Measurements from ENCODE around the gene EXD2. TPM values are rescaled to one million over a fixed set of nuclear protein-coding genes. Genes with fewer than 3 reads are reported as not detected.

The EXD2 gene
- total and polyA plus RNA-seq, 2 of the 13 experiments (the other 11 are each of a cell fraction or from before 2014, with no cell fraction given) = 9.5 to 15.1 TPM

DNA sequence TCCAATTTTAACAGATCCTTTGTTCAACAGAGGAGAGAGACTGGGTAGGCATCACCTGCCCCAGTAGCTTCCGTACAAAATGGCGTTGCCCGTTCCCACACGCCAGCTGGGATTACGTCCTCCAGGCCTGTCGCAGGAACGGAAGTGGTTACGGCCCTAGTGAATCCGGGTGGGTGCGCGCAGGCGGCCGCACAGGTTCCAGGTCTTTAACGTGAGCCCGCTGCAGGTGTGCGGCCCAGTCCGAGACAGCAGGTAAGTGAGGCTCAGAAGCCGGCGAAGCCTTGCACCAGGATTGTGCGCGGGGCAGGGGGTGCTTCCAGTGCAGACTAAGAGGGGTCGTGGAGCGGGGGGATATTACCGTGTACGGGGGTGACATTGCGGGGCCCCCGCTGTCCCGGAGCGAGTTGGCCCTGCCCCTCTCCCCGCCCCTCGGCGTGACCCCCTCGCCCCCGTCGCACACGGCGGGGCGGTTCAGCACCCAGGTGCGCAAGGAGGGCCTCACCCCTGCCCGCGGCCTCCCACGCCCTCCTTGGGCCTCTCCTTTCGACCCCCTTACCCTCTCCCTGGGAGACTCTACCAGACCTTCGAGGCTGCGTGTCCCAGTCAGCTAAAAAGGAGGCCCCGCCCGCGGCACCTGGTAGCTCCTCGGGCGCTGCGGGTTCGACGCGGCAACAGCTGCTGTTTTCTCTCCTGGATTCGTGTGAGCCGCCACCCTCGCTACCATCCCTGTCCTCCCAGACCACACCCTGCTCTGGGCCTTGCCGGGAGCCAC lies at the start of gene EXD2 (continued):
- TF ChIP-seq, protein P1, sequence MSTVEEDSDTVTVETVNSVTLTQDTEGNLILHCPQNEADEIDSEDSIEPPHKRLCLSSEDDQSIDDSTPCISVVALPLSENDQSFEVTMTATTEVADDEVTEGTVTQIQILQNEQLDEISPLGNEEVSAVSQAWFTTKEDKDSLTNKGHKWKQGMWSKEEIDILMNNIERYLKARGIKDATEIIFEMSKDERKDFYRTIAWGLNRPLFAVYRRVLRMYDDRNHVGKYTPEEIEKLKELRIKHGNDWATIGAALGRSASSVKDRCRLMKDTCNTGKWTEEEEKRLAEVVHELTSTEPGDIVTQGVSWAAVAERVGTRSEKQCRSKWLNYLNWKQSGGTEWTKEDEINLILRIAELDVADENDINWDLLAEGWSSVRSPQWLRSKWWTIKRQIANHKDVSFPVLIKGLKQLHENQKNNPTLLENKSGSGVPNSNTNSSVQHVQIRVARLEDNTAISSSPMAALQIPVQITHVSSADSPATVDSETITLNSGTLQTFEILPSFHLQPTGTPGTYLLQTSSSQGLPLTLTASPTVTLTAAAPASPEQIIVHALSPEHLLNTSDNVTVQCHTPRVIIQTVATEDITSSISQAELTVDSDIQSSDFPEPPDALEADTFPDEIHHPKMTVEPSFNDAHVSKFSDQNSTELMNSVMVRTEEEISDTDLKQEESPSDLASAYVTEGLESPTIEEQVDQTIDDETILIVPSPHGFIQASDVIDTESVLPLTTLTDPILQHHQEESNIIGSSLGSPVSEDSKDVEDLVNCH (CRISPR knock-in tag; IDR thresholded peaks at IDR 0.05) = no peak
- no peak for TF ChIP-seq ZNF282 (IDR thresholded peaks at IDR 0.05; ENCODE audit: partially characterized antibody)
- TF ChIP-seq MTA3 (CRISPR knock-in tag; IDR thresholded peaks at IDR 0.05) = no peak
- no peak for TF ChIP-seq KDM1A (CRISPR knock-in tag; IDR thresholded peaks at IDR 0.05)
- TF ChIP-seq CEBPB (IDR thresholded peaks at IDR 0.05; ENCODE audit: borderline replicate concordance, low read depth, low read length) = no peak
- no peak for TF ChIP-seq NFE2L2 (IDR thresholded peaks at IDR 0.05; ENCODE audit: low read length)
- TF ChIP-seq SRY (CRISPR knock-in tag; IDR thresholded peaks at IDR 0.05) = peak; percentile 39; the same call in 1 of the 2 replicates
- TF ChIP-seq, protein P2, sequence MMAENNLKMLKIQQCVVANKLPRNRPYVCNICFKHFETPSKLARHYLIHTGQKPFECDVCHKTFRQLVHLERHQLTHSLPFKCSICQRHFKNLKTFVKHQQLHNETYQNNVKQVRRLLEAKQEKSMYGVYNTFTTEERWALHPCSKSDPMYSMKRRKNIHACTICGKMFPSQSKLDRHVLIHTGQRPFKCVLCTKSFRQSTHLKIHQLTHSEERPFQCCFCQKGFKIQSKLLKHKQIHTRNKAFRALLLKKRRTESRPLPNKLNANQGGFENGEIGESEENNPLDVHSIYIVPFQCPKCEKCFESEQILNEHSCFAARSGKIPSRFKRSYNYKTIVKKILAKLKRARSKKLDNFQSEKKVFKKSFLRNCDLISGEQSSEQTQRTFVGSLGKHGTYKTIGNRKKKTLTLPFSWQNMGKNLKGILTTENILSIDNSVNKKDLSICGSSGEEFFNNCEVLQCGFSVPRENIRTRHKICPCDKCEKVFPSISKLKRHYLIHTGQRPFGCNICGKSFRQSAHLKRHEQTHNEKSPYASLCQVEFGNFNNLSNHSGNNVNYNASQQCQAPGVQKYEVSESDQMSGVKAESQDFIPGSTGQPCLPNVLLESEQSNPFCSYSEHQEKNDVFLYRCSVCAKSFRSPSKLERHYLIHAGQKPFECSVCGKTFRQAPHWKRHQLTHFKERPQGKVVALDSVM (CRISPR knock-in tag; IDR thresholded peaks at IDR 0.05) = peak; percentile 71; the same call in 1 of the 2 replicates
- TF ChIP-seq, protein P3, sequence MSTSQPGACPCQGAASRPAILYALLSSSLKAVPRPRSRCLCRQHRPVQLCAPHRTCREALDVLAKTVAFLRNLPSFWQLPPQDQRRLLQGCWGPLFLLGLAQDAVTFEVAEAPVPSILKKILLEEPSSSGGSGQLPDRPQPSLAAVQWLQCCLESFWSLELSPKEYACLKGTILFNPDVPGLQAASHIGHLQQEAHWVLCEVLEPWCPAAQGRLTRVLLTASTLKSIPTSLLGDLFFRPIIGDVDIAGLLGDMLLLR (CRISPR knock-in tag; IDR thresholded peaks at IDR 0.05) = 0 out of 2 replicates have a peak, but pooled peaks have one; percentile 18
- TF ChIP-seq, protein P4, sequence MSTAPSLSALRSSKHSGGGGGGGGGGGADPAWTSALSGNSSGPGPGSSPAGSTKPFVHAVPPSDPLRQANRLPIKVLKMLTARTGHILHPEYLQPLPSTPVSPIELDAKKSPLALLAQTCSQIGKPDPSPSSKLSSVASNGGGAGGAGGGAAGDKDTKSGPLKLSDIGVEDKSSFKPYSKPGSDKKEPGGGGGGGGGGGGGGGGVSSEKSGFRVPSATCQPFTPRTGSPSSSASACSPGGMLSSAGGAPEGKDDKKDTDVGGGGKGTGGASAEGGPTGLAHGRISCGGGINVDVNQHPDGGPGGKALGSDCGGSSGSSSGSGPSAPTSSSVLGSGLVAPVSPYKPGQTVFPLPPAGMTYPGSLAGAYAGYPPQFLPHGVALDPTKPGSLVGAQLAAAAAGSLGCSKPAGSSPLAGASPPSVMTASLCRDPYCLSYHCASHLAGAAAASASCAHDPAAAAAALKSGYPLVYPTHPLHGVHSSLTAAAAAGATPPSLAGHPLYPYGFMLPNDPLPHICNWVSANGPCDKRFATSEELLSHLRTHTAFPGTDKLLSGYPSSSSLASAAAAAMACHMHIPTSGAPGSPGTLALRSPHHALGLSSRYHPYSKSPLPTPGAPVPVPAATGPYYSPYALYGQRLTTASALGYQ (CRISPR knock-in tag; IDR thresholded peaks at IDR 0.05) = no peak
- no peak for TF ChIP-seq DNMT1 (CRISPR knock-in tag; IDR thresholded peaks at IDR 0.05)
- TF ChIP-seq, protein P5, sequence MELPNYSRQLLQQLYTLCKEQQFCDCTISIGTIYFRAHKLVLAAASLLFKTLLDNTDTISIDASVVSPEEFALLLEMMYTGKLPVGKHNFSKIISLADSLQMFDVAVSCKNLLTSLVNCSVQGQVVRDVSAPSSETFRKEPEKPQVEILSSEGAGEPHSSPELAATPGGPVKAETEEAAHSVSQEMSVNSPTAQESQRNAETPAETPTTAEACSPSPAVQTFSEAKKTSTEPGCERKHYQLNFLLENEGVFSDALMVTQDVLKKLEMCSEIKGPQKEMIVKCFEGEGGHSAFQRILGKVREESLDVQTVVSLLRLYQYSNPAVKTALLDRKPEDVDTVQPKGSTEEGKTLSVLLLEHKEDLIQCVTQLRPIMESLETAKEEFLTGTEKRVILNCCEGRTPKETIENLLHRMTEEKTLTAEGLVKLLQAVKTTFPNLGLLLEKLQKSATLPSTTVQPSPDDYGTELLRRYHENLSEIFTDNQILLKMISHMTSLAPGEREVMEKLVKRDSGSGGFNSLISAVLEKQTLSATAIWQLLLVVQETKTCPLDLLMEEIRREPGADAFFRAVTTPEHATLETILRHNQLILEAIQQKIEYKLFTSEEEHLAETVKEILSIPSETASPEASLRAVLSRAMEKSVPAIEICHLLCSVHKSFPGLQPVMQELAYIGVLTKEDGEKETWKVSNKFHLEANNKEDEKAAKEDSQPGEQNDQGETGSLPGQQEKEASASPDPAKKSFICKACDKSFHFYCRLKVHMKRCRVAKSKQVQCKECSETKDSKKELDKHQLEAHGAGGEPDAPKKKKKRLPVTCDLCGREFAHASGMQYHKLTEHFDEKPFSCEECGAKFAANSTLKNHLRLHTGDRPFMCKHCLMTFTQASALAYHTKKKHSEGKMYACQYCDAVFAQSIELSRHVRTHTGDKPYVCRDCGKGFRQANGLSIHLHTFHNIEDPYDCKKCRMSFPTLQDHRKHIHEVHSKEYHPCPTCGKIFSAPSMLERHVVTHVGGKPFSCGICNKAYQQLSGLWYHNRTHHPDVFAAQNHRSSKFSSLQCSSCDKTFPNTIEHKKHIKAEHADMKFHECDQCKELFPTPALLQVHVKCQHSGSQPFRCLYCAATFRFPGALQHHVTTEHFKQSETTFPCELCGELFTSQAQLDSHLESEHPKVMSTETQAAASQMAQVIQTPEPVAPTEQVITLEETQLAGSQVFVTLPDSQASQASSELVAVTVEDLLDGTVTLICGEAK (IDR thresholded peaks at IDR 0.05) = peak; percentile 91
- TF ChIP-seq, protein P5 (CRISPR knock-in tag; IDR thresholded peaks at IDR 0.05) = peak; percentile 79

All from HepG2 (cell line).